SK-N-MC (cell line): ENCODE data around the gene ADCY7.

Source experiments
- DNase-seq: peaks from one replicate; pipeline ENCODE4 v3.0.0-alpha.2; 2011; ENCODE audit warnings: low read depth, low spot score
- H3K27ac ChIP-seq: fragments of 200-600 bp; sonication (generic); 2 replicates; pipeline ENCODE4 v1.5.1; 2016; ENCODE audit warnings: mixed run types
- H3K36me3 ChIP-seq: fragments of 200-600 bp; sonication (generic); 2 replicates; pipeline ENCODE4 v1.6.1; 2017; ENCODE audit warnings: antibody characterized with exemption, low read length, mixed read lengths; ENCODE audit not compliant: insufficient read depth
- H3K4me3 ChIP-seq: fragments of 200-600 bp; sonication (generic); 2 replicates; pipeline ENCODE4 v1.5.1; 2016
- H3K9ac ChIP-seq: fragments of 200-600 bp; sonication (generic); 2 replicates; pipeline ENCODE4 v1.8.0; 2017; ENCODE audit warnings: mixed run types, mixed read lengths; ENCODE audit not compliant: insufficient read length
- H3K9me3 ChIP-seq: fragments of 200-600 bp; sonication (generic); 2 replicates; pipeline ENCODE4 v1.6.1; 2017; ENCODE audit warnings: low read depth, mild to moderate bottlenecking, antibody characterized with exemption, low read length, moderate library complexity, mixed read lengths
- EZH2 ChIP-seq: fragments of 200-600 bp; sonication (generic); IDR thresholded peaks from one replicate; pipeline ENCODE4 v1.6.1; 2017; ENCODE audit warnings: antibody characterized with exemption
- FOXP2 ChIP-seq: optimal IDR thresholded peaks from 2 replicates; pipeline ENCODE3; 2011; ENCODE audit warnings: mild to moderate bottlenecking, moderate library complexity; ENCODE audit not compliant: insufficient read depth; ENCODE audit errors: extremely low read length, control extremely low read depth
- POLR2AphosphoS5 ChIP-seq: IDR thresholded peaks from 2 replicates; pipeline ENCODE4 v1.6.1; 2012; ENCODE audit warnings: mild to moderate bottlenecking, low read depth, low read length, borderline replicate concordance

Gene ADCY7

GRCh38 chr16:50275428-50276325 is 9.3 kb downstream of the ADCY7 start:
- Histone ChIP-seq H3K27ac (no peak overlapping the region), H3K4me3 (no peak overlapping the region), H3K9me3 (no peaks in the 10 kb centered on the region), H3K9ac (no peak overlapping the region), H3K36me3 (no peaks in the 10 kb centered on the region)
- no peak for DNase-seq
- TF ChIP-seq EZH2: no peak
- TF ChIP-seq POLR2AphosphoS5: no peak
- TF ChIP-seq FOXP2: no peak

DNA sequence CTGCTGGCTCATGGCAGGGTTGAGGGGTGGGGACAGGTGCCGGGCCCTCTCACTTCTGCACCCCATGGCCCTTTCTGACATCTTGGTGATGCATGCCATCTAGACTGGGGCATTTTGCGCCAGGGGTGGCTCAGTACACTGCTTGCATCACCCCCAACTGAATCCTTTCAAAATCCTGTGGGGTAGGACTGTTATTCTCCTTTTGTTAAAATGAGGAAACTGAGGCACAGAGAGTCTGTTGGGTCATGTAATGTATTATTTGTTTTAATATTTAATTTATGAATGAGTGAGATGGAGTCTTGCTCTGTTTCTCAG is 9.9 kb downstream of the ADCY7 start:
- Histone ChIP-seq H3K9me3 (no peaks in the 10 kb centered on the region), H3K9ac (no peak overlapping the region), H3K36me3 (no peaks in the 10 kb centered on the region), H3K27ac (no peak overlapping the region), H3K4me3 (no peak overlapping the region)
- no peak for TF ChIP-seq FOXP2
- TF ChIP-seq POLR2AphosphoS5: no peak
- TF ChIP-seq EZH2: no peak
- DNase-seq: no peak

GRCh38 chr16:50276801-50277555 is 10.6 kb downstream of the ADCY7 start:
- no peak overlapping the region for H3K9ac ChIP-seq
- H3K9me3 ChIP-seq: no peaks in the 10 kb centered on the region
- no peak for TF ChIP-seq EZH2
- TF ChIP-seq FOXP2: no peak
- TF ChIP-seq POLR2AphosphoS5: no peak
- no peak for DNase-seq
- no peak overlapping the region for H3K4me3 ChIP-seq
- no peaks in the 10 kb centered on the region for H3K36me3 ChIP-seq
- no peak overlapping the region for H3K27ac ChIP-seq

DNA sequence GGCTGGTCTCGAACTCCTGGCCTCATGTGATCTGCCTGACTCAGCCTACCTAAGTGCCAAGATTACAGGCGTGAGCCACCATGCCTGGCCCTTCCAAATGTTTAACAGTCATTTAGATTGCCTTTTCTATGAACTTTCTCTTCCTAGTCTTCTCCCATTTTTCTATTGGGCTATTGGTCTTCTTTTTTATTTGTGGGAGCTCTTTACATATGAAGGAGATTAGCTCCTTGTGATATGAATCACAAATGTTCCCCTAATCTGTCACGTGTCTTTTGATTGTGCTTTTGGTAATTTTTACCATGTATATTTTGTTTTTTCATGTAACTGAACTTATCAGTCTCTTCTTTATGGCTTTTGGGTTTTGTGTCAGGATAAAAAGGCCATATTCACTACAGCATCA is 11.9 kb downstream of the ADCY7 start:
- no peak for DNase-seq
- Histone ChIP-seq H3K4me3 (no peak overlapping the region), H3K36me3 (no peaks in the 10 kb centered on the region), H3K9me3 (no peaks in the 10 kb centered on the region), H3K9ac (no peak overlapping the region), H3K27ac (no peak overlapping the region)
- TF ChIP-seq FOXP2 (no peak), EZH2 (no peak), POLR2AphosphoS5 (no peak)

- H3K4me3 ChIP-seq: no peak overlapping the region
- DNase-seq: no peak
- no peak overlapping the region for H3K27ac ChIP-seq
- H3K9me3 ChIP-seq: no peaks in the 10 kb centered on the region
- no peak overlapping the region for H3K9ac ChIP-seq
- no peak for TF ChIP-seq EZH2
- TF ChIP-seq POLR2AphosphoS5: no peak
- no peak for TF ChIP-seq FOXP2
- H3K36me3 ChIP-seq: no peaks in the 10 kb centered on the region
These were observed 13.1 kb downstream of the ADCY7 start for GRCh38 chr16:50279504-50279865.

GRCh38 chr16:50280932-50281331 is 14.6 kb downstream of the ADCY7 start:
- H3K27ac ChIP-seq: no peak overlapping the region
- H3K9me3 ChIP-seq: no peaks in the 10 kb centered on the region
- no peak overlapping the region for H3K4me3 ChIP-seq
- H3K9ac ChIP-seq: no peak overlapping the region
- no peak for TF ChIP-seq POLR2AphosphoS5
- no peak for TF ChIP-seq FOXP2
- no peak for TF ChIP-seq EZH2
- H3K36me3 ChIP-seq: no peaks in the 10 kb centered on the region
- no peak for DNase-seq

DNA sequence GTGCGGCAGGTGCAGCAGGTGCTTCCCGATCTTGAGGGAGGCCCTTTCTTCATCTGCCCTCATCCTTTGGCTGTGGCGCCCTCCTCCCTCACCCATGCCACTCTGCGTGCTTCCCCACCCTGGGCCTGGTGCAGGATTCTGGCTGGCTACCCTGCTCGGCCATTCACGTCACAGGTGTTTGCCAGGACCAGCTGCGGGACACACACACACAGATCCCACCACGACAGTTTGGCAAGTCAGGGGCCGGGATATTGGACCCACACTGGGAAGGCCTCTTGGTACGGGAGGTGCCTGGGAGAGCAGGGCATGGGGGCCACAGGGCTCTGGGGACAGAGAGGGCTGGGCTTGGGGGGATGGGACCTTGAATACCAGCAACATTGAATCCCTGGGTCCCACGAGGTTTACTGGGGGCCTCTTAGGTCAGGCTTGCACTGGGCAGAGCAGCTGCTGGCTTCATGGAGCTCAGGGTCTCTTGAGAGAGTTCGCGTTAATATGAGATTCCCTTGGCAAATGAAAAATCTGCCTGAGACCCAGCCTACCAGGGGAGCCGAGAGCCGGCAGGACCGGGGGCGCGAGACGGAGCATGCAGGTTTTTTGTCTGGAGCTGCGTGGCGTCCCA is 15.1 kb downstream of the ADCY7 start:
- no peak for TF ChIP-seq POLR2AphosphoS5
- TF ChIP-seq EZH2: no peak
- no peak for TF ChIP-seq FOXP2
- Histone ChIP-seq H3K36me3 (no peaks in the 10 kb centered on the region), H3K4me3 (no peak overlapping the region), H3K9me3 (no peaks in the 10 kb centered on the region), H3K27ac (no peak overlapping the region), H3K9ac (no peak overlapping the region)
- no peak for DNase-seq

DNA sequence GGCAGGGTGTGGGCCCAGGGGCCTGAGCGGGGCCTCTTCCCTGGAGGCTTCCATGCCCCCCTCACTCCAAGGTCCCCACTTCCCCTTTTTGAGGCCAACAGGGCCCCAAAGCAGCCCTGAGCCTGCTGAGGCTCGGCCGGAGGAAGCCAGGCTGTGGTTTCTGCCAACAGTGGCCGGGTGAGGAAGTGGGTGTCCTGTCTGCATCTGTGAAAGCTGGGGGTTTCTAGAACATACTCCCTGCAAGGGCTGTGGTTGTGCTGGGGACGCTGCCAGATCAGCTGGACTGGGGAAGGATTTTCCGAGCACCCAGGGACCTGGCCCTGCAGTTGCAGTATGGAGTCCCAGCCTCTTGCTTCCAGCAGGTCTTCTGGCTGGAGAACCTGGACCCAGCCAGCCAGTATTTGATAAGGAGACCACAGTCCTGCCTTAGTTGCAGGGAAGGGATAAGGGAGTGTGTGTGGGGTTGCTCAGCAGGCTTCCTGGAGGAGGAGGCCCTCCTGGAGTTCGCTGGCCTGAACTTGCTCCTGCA is 15.7 kb downstream of the ADCY7 start:
- Histone ChIP-seq H3K27ac (no peak overlapping the region), H3K4me3 (no peak overlapping the region), H3K9me3 (no peaks in the 10 kb centered on the region), H3K36me3 (no peaks in the 10 kb centered on the region), H3K9ac (no peak overlapping the region)
- DNase-seq: no peak
- TF ChIP-seq POLR2AphosphoS5 (no peak), FOXP2 (no peak), EZH2 (no peak)
